Peyer's patch (tissue), 4 donors: ENCODE measurements around the gene ZBTB16. TPM values are rescaled to one million over a fixed set of nuclear protein-coding genes. Genes with fewer than 3 reads are reported as not detected.

ENCODE experiments used
- DNase-seq, 3 donors: peaks; one replicate each; pipeline ENCODE4 v3.0.0-alpha.2; 2017 to 2019
- H3K27ac ChIP-seq, 4 donors: fragments of 200-600 bp; sonication (generic); one replicate each; pipeline ENCODE4 v1.5.1; 2016 to 2019
- H3K27me3 ChIP-seq, 2 donors: fragments of 200-600 bp; sonication (generic); one replicate each; pipeline ENCODE4 v1.5.1; 2019
- H3K36me3 ChIP-seq, 3 donors: fragments of 200-600 bp; sonication (generic); one replicate each; pipeline ENCODE4 v1.5.1; 2016 to 2019
- H3K4me1 ChIP-seq, 4 donors: fragments of 200-600 bp; sonication (generic); one replicate each; pipeline ENCODE4 v1.5.1; 2016 to 2019
- H3K4me3 ChIP-seq, 4 donors: fragments of 200-600 bp; sonication (generic); 1 replicate in 3 of 4; 2 replicates in 1 of 4; pipeline ENCODE4 v1.5.1; 2016 to 2019; ENCODE audit warnings: mild to moderate bottlenecking in 1 of 4
- H3K9me3 ChIP-seq, 4 donors: fragments of 200-600 bp; sonication (generic); one replicate each; pipeline ENCODE4 v1.5.1; 2016 to 2019; ENCODE audit warnings: mild to moderate bottlenecking in 1 of 4
- POLR2A ChIP-seq, 2 donors: fragments of 450-650 bp; IDR thresholded peaks; one replicate each; pipeline ENCODE4 v1.5.1; 2017; ENCODE audit warnings: antibody characterized with exemption in 2 of 2, mild to moderate bottlenecking in 2 of 2, moderate library complexity in 2 of 2
- total RNA-seq, 4 donors: library from RNA; depleted of rRNA; stranded (reverse); fragments of >200 nt; gene quantifications; one replicate each; pipeline ENCODE4 v1.1.0, GENCODE V29; 2016
- TF ChIP-seq, protein P1 (sequence below), 6 experiments: fragments of 450-650 bp in 4 of 6; fragments of 200-600 bp in 2 of 6; sonication (generic) in 1 of 6; IDR thresholded peaks; one replicate each; pipeline ENCODE4 v1.5.1; 2017 to 2019; ENCODE audit warnings: antibody characterized with exemption in 6 of 6, mild to moderate bottlenecking in 3 of 6, moderate library complexity in 1 of 6

Gene ZBTB16
- total RNA-seq, 4 donors from 2014 or later = 84.8 to 257 (median 155) TPM

DNA sequence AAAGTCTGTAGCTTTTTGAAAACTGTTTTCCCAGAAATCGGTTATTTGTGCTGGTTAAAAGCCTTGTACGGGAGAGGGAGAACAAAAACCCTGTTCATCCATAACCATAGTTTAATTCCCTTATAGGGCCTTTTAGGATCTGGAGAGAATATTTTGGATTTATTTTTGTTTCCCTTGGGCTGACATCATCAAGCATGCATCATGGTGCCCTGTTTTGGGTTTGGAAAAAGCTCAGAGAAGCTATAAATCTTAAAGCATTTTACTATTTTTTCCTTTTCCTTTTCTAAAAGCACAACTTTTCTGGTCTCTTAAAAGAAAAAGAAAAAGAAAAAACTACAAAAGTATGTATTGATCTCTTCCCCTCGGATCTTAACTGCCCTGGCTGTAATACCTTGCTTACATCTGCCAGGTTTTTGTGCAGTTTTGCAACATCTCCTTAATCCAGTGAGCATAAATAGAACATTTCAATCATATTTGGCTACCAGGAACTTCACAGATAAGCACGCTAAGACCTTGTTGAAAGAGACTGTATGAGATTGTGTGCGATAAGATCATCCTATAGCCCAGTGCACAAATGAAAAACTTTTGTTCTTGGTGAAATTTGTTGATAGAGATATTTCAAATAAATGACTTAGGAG is 88.0 kb downstream of the ZBTB16 start:
- TF ChIP-seq, protein P1, sequence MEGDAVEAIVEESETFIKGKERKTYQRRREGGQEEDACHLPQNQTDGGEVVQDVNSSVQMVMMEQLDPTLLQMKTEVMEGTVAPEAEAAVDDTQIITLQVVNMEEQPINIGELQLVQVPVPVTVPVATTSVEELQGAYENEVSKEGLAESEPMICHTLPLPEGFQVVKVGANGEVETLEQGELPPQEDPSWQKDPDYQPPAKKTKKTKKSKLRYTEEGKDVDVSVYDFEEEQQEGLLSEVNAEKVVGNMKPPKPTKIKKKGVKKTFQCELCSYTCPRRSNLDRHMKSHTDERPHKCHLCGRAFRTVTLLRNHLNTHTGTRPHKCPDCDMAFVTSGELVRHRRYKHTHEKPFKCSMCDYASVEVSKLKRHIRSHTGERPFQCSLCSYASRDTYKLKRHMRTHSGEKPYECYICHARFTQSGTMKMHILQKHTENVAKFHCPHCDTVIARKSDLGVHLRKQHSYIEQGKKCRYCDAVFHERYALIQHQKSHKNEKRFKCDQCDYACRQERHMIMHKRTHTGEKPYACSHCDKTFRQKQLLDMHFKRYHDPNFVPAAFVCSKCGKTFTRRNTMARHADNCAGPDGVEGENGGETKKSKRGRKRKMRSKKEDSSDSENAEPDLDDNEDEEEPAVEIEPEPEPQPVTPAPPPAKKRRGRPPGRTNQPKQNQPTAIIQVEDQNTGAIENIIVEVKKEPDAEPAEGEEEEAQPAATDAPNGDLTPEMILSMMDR (IDR thresholded peaks at IDR 0.05) = no peak
- no peak for TF ChIP-seq POLR2A (IDR thresholded peaks at IDR 0.05)
- H3K4me3 ChIP-seq = no peak overlapping the region
- no peaks in the 10 kb centered on the region for H3K27me3 ChIP-seq
- H3K27ac ChIP-seq = peak overlapping the region; percentile 32 to 65 (median 50)
- no peaks in the 10 kb centered on the region for H3K9me3 ChIP-seq
- no peaks in the 10 kb centered on the region for H3K36me3 ChIP-seq
- peaks cover 0 to 33% (median 2%) of the 10 kb centered on the region in 4 donors for H3K4me1 ChIP-seq
- no peak for DNase-seq

DNA sequence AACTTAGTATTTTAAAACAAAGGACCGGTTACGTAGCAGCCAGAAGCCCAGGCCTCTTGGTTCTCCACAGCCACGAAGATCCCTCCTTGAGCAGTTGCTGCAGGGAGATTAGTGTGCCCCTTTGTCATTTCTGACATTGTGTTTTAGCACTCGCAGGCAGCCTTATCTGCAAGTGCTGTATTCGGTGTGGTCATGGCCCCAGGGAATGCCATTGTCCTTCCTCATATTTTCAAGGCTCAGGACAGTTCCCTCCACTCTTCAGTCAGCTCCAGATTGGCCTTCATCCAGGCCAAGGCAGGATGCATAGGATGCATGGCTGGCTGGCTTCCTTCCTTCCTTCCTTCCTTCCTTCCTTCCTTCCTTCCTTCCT is 88.5 kb downstream of the ZBTB16 start:
- H3K27ac ChIP-seq = peak overlapping the region; percentile 32 to 65 (median 50)
- DNase-seq = peak in 1 of 3 donors; percentile 60
- peaks cover 0 to 35% (median 2%) of the 10 kb centered on the region in 4 donors for H3K4me1 ChIP-seq
- no peak overlapping the region for H3K4me3 ChIP-seq
- no peaks in the 10 kb centered on the region for H3K36me3 ChIP-seq
- no peaks in the 10 kb centered on the region for H3K27me3 ChIP-seq
- H3K9me3 ChIP-seq = no peaks in the 10 kb centered on the region
- peak in 1 of 2 donors; percentile 11 for TF ChIP-seq POLR2A (IDR thresholded peaks at IDR 0.05)
- TF ChIP-seq, protein P1 (IDR thresholded peaks at IDR 0.05) = no peak

DNA sequence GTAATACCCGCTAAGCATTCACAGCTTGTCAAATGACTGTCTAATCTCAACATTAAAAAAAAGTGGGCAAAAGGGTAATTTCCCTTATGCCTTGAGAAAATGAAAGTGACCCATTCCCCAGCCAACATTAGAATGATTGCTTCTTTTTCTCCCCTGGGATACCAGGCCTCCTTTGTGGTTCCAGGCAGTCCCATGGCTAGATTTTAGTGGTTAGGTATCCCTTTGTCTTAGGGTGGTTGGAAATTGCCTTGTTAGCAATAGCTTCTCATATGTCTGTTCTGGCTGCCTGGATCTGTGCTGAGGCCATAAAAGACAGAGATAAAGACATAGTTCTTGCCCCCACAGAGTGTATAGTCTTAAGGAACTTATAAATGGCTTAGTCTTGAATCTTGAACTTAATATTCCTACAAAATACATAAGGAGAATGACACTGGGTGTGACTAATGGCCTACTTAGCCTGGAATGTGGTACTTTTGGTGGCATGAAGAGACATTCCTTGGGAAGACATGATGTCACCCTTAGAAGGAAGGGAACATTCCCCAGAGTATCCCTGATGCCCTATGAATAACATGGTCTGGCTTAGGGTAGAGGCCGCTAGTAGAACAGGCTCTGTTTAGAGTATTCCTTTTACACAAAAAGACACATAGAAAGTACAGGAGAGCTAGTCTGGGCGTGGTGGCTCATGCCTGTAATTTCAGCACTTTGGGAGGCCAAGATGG is 90.3 kb downstream of the ZBTB16 start:
- Histone ChIP-seq H3K27me3 (no peaks in the 10 kb centered on the region), H3K9me3 (no peaks in the 10 kb centered on the region), H3K27ac (peak overlapping the region in 3 of 4 donors; percentile 21 to 95 (median 40)), H3K4me3 (no peak overlapping the region), H3K36me3 (peaks cover 0 to 3% (median 0%) of the 10 kb centered on the region in 3 donors), H3K4me1 (peaks cover 0 to 43% (median 3%) of the 10 kb centered on the region in 4 donors)
- DNase-seq = no peak
- no peak for TF ChIP-seq POLR2A (IDR thresholded peaks at IDR 0.05)
- TF ChIP-seq, protein P1 (IDR thresholded peaks at IDR 0.05) = no peak

DNA sequence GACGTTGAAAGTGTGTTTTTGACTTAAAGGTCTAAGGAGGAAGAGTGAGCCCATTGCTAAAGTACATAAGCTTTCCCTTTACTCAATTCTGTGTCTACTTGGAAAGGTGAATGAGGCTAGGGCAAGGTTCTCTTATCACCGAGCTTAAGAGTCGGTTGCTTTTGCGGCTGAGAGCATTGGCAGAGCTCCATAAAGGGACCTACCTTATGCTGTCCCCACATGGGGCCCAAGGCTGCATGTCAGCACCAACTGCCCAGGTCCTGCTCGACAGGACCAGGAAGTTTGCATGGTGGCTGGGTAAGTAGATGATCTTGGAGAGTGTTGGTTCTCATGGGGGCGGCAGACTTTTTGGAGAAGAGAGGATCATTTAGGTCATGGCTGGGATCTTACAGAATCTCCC is 91.2 kb downstream of the ZBTB16 start:
- H3K4me1 ChIP-seq = peaks cover 0 to 49% (median 5%) of the 10 kb centered on the region in 4 donors
- TF ChIP-seq, protein P1 (IDR thresholded peaks at IDR 0.05) = no peak
- no peak for TF ChIP-seq POLR2A (IDR thresholded peaks at IDR 0.05)
- no peak overlapping the region for H3K4me3 ChIP-seq
- no peaks in the 10 kb centered on the region for H3K27me3 ChIP-seq
- no peaks in the 10 kb centered on the region for H3K9me3 ChIP-seq
- peaks cover 0 to 3% (median 0%) of the 10 kb centered on the region in 3 donors for H3K36me3 ChIP-seq
- no peak for DNase-seq
- peak overlapping the region in 3 of 4 donors; percentile 7 to 95 (median 40) for H3K27ac ChIP-seq

DNA sequence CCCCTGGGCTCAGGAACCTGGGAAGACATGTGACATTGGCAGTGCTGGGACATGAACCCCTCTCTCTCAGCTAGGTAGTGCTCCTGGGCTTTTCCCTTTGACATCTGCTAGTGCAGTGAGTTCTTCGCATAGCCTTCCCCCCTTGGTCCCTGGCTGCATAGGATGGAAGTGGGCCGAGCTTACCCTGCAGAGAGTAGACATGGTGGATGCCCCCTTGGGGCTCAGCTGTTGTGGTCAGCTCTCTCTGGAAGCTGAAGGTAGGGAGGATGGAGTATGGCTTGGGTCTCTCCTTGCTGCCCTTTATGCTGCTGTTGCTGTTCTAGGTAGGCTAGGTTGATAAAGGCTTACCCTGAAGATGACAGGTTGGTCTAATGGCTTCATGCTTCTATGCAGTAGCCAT is 92.1 kb downstream of the ZBTB16 start:
- Histone ChIP-seq H3K9me3 (no peaks in the 10 kb centered on the region), H3K27ac (peak overlapping the region in 3 of 4 donors; percentile 6 to 95 (median 14)), H3K27me3 (no peaks in the 10 kb centered on the region), H3K4me3 (no peak overlapping the region), H3K4me1 (peaks cover 0 to 54% (median 5%) of the 10 kb centered on the region in 4 donors), H3K36me3 (peaks cover 0 to 13% (median 0%) of the 10 kb centered on the region in 3 donors)
- no peak for DNase-seq
- TF ChIP-seq POLR2A (IDR thresholded peaks at IDR 0.05) = no peak
- TF ChIP-seq, protein P1 (IDR thresholded peaks at IDR 0.05) = no peak
